Measurements from ENCODE around the gene EYS. TPM values are rescaled to one million over a fixed set of nuclear protein-coding genes. Genes with fewer than 3 reads are reported as not detected.
"Not testable (repeated sequence)": the region's sequence is repeated elsewhere in the genome, so short reads cannot be mapped to it uniquely, and the experiment has no call there.

Gene EYS
- total RNA-seq, 2 donors from 2014 or later = 0.20 TPM; not detected in 1

DNA sequence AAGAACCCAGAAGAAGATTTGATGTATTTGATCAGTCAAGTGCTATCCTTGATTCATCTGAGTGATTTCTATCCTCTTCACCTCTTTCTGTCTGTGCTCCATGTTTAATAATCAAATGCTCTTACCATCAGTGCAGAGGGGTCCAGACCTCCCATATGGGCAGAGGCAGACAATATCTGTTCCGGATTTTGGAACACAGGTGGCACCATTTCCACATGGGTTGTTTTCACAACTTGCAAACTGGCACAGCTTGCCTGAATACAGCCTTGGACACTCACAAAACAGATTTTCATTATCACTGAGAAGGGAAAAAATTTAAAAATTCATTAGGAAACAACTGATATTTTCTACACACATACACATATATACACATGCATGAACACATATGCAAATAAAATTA, 1843.0 kb downstream of the EYS start:
- Mint-ChIP-seq H3K4me1 (ENCODE audit: low read depth in 2 of 2) (no peaks in the 10 kb centered on the region), H3K27me3 (no peaks in the 10 kb centered on the region), H3K4me3 (no peak overlapping the region), H3K36me3 (no peaks in the 10 kb centered on the region), H3K27ac (no peak overlapping the region), H3K9me3 (no peaks in the 10 kb centered on the region)
- no peak for DNase-seq (ENCODE audit: low spot score)
- no peak for ATAC-seq

DNA sequence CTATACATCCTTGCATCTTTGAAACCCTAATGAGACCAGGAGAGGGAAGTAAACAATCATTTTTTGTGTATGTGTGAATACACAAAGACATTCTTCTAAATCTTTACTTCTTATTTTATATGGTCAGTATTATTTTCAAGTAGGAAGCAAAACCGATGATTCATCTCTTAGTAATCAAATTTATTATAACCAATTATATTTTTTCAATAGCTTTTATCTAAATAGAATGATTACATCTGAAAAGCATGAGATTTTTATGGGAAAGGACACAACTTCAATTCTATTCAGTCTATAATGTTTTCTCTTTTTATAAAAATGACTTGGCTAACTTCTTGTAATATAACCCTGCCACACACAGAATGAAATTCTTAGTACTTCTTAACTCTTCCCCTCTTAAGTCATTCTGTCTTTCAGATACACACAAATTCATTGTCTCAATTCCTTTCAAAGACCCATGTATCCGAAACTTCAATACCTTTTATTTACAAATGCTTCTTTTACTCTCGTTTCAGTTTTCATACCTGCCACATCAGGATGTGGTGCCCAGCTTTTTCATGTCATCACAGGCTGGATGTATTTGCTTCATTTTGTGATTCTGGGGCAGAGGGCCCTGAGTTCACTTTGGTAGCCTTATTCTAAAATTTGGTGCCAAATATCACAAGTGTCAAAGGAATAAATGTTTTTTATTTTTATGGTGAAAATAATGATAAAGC, 1844.4 kb downstream of the EYS start:
- Mint-ChIP-seq H3K27ac (no peak overlapping the region), H3K4me3 (no peak overlapping the region), H3K4me1 (ENCODE audit: low read depth in 2 of 2) (no peaks in the 10 kb centered on the region), H3K36me3 (no peaks in the 10 kb centered on the region), H3K9me3 (no peaks in the 10 kb centered on the region), H3K27me3 (no peaks in the 10 kb centered on the region)
- no peak for DNase-seq (ENCODE audit: low spot score)
- ATAC-seq = no peak

GRCh38 chr6:63859528-63859927, 1847.5 kb downstream of the EYS start:
- Mint-ChIP-seq H3K27ac (no peak overlapping the region), H3K9me3 (no peaks in the 10 kb centered on the region), H3K4me3 (no peak overlapping the region), H3K27me3 (no peaks in the 10 kb centered on the region), H3K36me3 (no peaks in the 10 kb centered on the region), H3K4me1 (ENCODE audit: low read depth in 2 of 2) (no peaks in the 10 kb centered on the region)
- DNase-seq (ENCODE audit: low spot score) (no peak), ATAC-seq (no peak)

- no peaks in the 10 kb centered on the region for H3K36me3 Mint-ChIP-seq
- H3K27me3 Mint-ChIP-seq = no peaks in the 10 kb centered on the region
- ATAC-seq (no peak), DNase-seq (ENCODE audit: low spot score) (no peak)
- H3K4me3 Mint-ChIP-seq = no peak overlapping the region
- H3K4me1 Mint-ChIP-seq (ENCODE audit: low read depth in 2 of 2) = no peaks in the 10 kb centered on the region
- no peak overlapping the region for H3K27ac Mint-ChIP-seq
- H3K9me3 Mint-ChIP-seq = no peaks in the 10 kb centered on the region
Measured at GRCh38 chr6:63858691-63859090, 1848.3 kb downstream of the EYS start.

DNA sequence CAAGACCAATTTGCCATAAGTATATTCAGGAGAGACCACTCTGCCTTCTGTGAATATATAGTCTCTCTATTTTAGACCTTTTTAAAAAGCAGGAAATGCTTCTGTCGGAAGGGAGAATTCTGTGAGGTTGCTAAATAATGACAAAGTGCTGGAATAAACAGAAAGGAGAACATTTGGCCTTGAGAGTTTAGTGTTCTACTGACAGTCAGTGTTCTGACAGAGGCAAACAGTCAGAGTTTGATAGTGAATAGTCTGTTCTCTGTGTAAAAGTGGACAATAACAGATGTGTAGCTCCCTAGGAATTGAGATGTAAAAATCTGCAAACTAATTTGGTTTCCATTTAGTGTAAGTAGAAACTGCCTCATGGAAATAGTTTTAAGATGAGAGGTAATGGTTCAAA, 1850.8 kb downstream of the EYS start:
- ATAC-seq = no peak
- Mint-ChIP-seq H3K4me1 (ENCODE audit: low read depth in 2 of 2) (no peaks in the 10 kb centered on the region), H3K4me3 (no peak overlapping the region)

DNA sequence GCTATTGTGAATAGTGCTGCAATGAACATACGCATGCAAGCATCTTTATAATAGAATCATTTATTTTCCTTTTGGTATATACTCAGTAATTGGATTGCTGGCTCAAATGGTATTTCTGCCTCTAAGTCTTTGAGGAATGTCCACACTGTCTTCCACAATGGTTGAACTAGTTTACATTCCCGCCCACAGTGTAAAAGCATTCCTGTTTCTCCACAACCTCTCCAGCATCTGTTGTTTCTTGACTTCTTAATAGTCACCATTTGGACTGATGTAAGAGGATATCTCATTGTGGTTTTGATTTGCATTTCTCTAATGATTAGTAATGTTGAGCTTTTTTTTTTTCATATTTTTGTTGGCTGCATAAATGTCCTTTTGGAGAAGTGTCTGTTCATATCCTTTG, 1862.7 kb downstream of the EYS start:
- Mint-ChIP-seq H3K36me3 (no peaks in the 10 kb centered on the region), H3K4me1 (ENCODE audit: low read depth in 2 of 2) (no peaks in the 10 kb centered on the region), H3K27ac (no peak overlapping the region), H3K27me3 (no peaks in the 10 kb centered on the region), H3K9me3 (peaks cover 12% of the 10 kb centered on the region), H3K4me3 (no peak overlapping the region)
- DNase-seq (ENCODE audit: low spot score) = no peak
- no peak for ATAC-seq

More for the DNA sequence above, 1850.8 kb downstream of the EYS start:
- Mint-ChIP-seq H3K36me3 (peaks cover 4% of the 10 kb centered on the region), H3K27ac (no peak overlapping the region), H3K9me3 (peaks cover 3% of the 10 kb centered on the region), H3K27me3 (no peaks in the 10 kb centered on the region)
- no peak for DNase-seq (ENCODE audit: low spot score)

GRCh38 chr6:63839485-63839884, 1867.5 kb downstream of the EYS start:
- peaks cover 12% of the 10 kb centered on the region for H3K9me3 Mint-ChIP-seq
- H3K27ac Mint-ChIP-seq = no peak overlapping the region
- no peak overlapping the region for H3K4me3 Mint-ChIP-seq
- DNase-seq (ENCODE audit: low spot score) (no peak), ATAC-seq (no peak)
- no peaks in the 10 kb centered on the region for H3K36me3 Mint-ChIP-seq
- H3K27me3 Mint-ChIP-seq = no peaks in the 10 kb centered on the region
- H3K4me1 Mint-ChIP-seq (ENCODE audit: low read depth in 2 of 2) = no peaks in the 10 kb centered on the region

GRCh38 chr6:63828678-63829077, 1878.3 kb downstream of the EYS start:
- not testable (repeated sequence) for H3K27me3 Mint-ChIP-seq; H3K27ac Mint-ChIP-seq; ATAC-seq; DNase-seq (ENCODE audit: low spot score); H3K4me1 Mint-ChIP-seq (ENCODE audit: low read depth in 2 of 2); H3K4me3 Mint-ChIP-seq
- peaks cover 26% of the 10 kb centered on the region for H3K9me3 Mint-ChIP-seq
- peaks cover 16% of the 10 kb centered on the region for H3K36me3 Mint-ChIP-seq

- Mint-ChIP-seq H3K36me3 (peaks cover 11% of the 10 kb centered on the region), H3K9me3 (peaks cover 18% of the 10 kb centered on the region), H3K4me1 (ENCODE audit: low read depth in 2 of 2) (no peaks in the 10 kb centered on the region), H3K27me3 (no peaks in the 10 kb centered on the region), H3K4me3 (no peak overlapping the region), H3K27ac (no peak overlapping the region)
- ATAC-seq = no peak
- no peak for DNase-seq (ENCODE audit: low spot score)
Measured at GRCh38 chr6:63824722-63825121, 1882.3 kb downstream of the EYS start.

DNA sequence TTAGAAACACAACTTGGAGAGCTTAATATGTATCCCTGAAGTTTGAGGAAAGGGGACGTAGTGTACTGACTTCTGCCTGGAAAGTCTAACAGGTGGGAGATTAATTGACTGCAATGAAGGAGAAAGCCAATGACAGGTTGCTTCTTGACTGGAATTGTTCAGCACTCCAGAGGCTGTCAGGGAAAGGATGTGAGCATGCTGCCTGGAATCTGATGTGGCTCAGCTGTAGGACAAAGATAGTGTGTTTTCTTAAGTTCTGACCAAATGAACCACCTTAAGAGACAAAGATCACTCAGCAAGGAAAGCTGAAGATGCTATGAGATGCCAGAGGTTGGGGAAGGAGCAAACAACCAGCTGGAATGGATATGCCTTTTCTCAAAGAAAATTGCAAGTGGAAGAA, 1885.6 kb downstream of the EYS start:
- Mint-ChIP-seq H3K9me3 (peaks cover 8% of the 10 kb centered on the region), H3K27ac (no peak overlapping the region), H3K36me3 (peaks cover 4% of the 10 kb centered on the region), H3K27me3 (no peaks in the 10 kb centered on the region), H3K4me1 (ENCODE audit: low read depth in 2 of 2) (no peaks in the 10 kb centered on the region), H3K4me3 (no peak overlapping the region)
- DNase-seq (ENCODE audit: low spot score) = no peak
- no peak for ATAC-seq

DNA sequence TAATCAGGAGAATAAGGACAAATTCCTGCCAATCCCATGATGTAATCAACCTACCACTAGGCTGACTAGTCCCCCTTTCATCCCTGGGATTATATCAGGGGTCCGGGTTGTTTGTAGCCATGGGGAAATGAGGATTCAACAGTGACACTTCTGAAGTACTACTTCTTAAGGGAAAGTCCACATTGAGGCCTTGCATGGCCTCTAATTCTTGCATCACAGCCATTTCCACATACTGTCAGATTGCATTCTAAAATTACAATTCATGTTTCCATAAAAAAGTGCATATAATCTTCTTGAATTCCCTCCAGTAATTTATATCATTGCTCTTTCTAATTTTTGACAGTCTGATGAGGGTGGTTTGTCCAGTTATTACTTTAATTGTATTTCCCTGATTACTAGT, 1887.2 kb downstream of the EYS start:
- Mint-ChIP-seq H3K36me3 (no peaks in the 10 kb centered on the region), H3K27me3 (no peaks in the 10 kb centered on the region), H3K9me3 (peaks cover 4% of the 10 kb centered on the region), H3K4me1 (ENCODE audit: low read depth in 2 of 2) (no peaks in the 10 kb centered on the region), H3K4me3 (no peak overlapping the region), H3K27ac (no peak overlapping the region)
- no peak for ATAC-seq
- no peak for DNase-seq (ENCODE audit: low spot score)

DNA sequence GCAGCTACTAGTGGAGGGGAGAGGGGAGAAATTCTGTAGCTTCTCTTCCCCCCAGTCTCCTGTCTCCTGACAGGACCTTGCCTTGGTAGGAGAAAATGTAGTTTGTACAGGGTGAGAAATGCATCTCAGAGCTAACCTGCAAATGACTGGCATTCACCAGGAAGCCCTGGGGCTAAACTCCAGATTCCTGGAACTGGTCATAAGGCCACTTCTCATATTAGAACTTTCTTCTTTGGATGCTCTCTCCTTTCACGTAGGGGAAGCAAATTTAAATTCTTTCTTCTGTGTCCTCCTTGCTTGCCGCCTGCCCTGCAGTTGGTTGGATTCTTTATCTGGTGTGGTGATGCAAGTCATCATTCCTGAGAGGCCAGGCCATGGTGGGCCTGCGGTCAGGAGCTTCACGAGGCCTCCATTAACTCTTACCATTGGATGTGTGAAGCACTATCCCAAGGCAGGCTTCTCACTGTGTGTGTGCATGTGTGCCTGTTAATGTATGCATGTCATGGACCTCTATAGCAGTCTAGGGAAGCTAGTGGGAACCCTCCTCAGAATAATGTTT, 1889.5 kb downstream of the EYS start:
- peaks cover 4% of the 10 kb centered on the region for H3K9me3 Mint-ChIP-seq
- DNase-seq (ENCODE audit: low spot score) = no peak
- no peak overlapping the region for H3K27ac Mint-ChIP-seq
- no peak overlapping the region for H3K4me3 Mint-ChIP-seq
- H3K36me3 Mint-ChIP-seq = no peaks in the 10 kb centered on the region
- H3K27me3 Mint-ChIP-seq = no peaks in the 10 kb centered on the region
- no peaks in the 10 kb centered on the region for H3K4me1 Mint-ChIP-seq (ENCODE audit: low read depth in 2 of 2)
- ATAC-seq = no peak

- Mint-ChIP-seq H3K4me3 (no peak overlapping the region), H3K4me1 (ENCODE audit: low read depth in 2 of 2) (no peaks in the 10 kb centered on the region), H3K9me3 (peaks cover 4% of the 10 kb centered on the region), H3K27ac (no peak overlapping the region), H3K27me3 (peaks cover 0 to under 1% of the 10 kb centered on the region in 2 donors), H3K36me3 (no peaks in the 10 kb centered on the region)
- no peak for DNase-seq (ENCODE audit: low spot score)
- no peak for ATAC-seq
Measured at GRCh38 chr6:63816982-63817436, 1890.0 kb downstream of the EYS start.

- no peak for DNase-seq (ENCODE audit: low spot score)
- Mint-ChIP-seq H3K27ac (no peak overlapping the region), H3K27me3 (peaks cover 0 to 6% of the 10 kb centered on the region in 2 donors), H3K36me3 (no peaks in the 10 kb centered on the region), H3K4me3 (no peak overlapping the region), H3K4me1 (ENCODE audit: low read depth in 2 of 2) (no peaks in the 10 kb centered on the region), H3K9me3 (peaks cover 2% of the 10 kb centered on the region)
- no peak for ATAC-seq
Measured at GRCh38 chr6:63816401-63816981, 1890.5 kb downstream of the EYS start.
